ENCODE data around the gene NWD2. TPM values are rescaled to one million over a fixed set of nuclear protein-coding genes. Genes with fewer than 3 reads are reported as not detected.

Gene NWD2
- total and polyA plus RNA-seq, 9 of the 15 experiments (the other 6 are each of a cell fraction or from before 2014, with no cell fraction given), result not detected

DNA sequence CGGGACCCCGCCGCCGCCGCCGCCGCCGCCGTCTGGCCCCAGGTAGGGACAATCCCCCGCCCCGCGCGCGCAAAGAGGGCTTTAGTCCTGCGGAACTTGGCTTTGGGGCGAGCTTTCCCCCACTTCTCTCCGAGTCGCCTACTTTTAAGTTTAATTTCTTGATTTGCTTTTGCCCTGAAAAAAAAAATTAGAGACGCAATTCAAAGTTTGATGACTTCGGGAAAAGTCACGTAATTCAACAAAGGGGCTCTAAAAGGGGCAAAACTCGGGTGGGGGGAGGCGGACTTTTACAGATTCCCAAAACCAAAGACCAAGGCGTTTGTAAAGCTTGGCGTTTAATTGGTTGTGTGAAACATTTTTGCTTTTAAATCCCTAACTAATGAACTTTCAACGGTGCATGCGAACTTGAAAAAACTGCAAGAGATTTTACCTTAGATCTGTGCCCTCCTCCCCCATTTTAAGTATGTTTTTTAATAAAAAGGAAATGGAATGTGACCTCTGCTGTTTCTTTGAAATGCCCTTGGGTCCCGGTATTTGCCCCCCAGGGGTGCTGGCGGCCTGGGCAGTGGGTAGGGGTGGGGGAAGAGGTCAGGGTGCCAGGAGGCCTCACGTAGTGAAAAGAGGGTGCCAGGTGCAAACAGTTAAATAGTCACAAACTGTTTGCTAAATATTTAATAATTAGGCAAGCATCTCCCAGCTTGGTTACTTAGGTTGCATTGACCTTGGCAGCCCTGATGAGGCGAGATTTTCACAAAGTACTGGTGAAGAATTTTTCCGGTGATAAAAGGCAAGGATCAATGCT lies 209.7 kb downstream of the NWD2 start:
- Histone ChIP-seq H3K79me2 (ENCODE audit: control insufficient read depth, insufficient read depth, low read length) (no peaks in the 10 kb centered on the region), H3K27me3 (ENCODE audit: control insufficient read depth in 2 of 2, insufficient read depth in 2 of 2, low read length in 2 of 2) (peaks cover 7 to 9% of the 10 kb centered on the region in 2 experiments; a peak in 4 of 5 replicates), H3K4me3 (no peak overlapping the region), H3K36me3 (ENCODE audit: control insufficient read depth, insufficient read depth, low read length) (no peaks in the 10 kb centered on the region), H3K9me1 (ENCODE audit: control insufficient read depth, insufficient read depth, low read length) (no peaks in the 10 kb centered on the region), H3K9me3 (replicated peaks; ENCODE audit: control insufficient read depth, insufficient read depth, low read depth, low read length) (no peaks in the 10 kb centered on the region), H3K4me1 (replicated peaks in 1 of 2; ENCODE audit: control insufficient read depth in 2 of 2, insufficient read depth in 2 of 2, low read length in 2 of 2) (peaks cover 0 to 9% of the 10 kb centered on the region in 2 experiments; a peak in 2 of 5 replicates), H3K4me2 (ENCODE audit: insufficient read depth, low read length) (no peak overlapping the region), H3K27ac (ENCODE audit: extremely low read depth, low read depth, low read length) (no peak overlapping the region), H4K20me1 (replicated peaks; ENCODE audit: control insufficient read depth, insufficient read depth, low read length) (no peaks in the 10 kb centered on the region), H3K9ac (ENCODE audit: insufficient read depth in 1 of 2, low read depth in 2 of 2, low read length in 2 of 2) (peak overlapping the region in 1 of 2 experiments; percentile 17; a peak in 1 of 4 replicates), H2AFZ (ENCODE audit: low read depth, low read length) (no peak overlapping the region)
- POLR2A ChIA-PET, result no interaction called here
- no TSS peak for BruUV-seq (replicated peaks)
- 3% methylated on average over 22 of the region's 32 CpGs for WGBS (ENCODE audit: insufficient coverage, low coverage, missing lambda C conversion rate)
- DNase-seq (ENCODE audit: extremely low read depth in 1 of 4, low spot score in 3 of 4) (no peak), ATAC-seq (no peak), FAIRE-seq (no peak)
- TF ChIP-seq KDM1A (IDR thresholded peaks at IDR 0.05), result no peak
- TF ChIP-seq GABPA (tag; conservative IDR thresholded peaks at IDR 0.05; ENCODE audit: low read depth), result no peak
- no peak for TF ChIP-seq ZNF134 (CRISPR knock-in tag; conservative IDR thresholded peaks at IDR 0.05)
- TF ChIP-seq, protein P1, sequence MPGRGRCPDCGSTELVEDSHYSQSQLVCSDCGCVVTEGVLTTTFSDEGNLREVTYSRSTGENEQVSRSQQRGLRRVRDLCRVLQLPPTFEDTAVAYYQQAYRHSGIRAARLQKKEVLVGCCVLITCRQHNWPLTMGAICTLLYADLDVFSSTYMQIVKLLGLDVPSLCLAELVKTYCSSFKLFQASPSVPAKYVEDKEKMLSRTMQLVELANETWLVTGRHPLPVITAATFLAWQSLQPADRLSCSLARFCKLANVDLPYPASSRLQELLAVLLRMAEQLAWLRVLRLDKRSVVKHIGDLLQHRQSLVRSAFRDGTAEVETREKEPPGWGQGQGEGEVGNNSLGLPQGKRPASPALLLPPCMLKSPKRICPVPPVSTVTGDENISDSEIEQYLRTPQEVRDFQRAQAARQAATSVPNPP (IDR thresholded peaks at IDR 0.05; ENCODE audit: borderline replicate concordance, insufficient read depth, insufficient read length), result no peak
- no peak for TF ChIP-seq ARHGAP35 (IDR thresholded peaks at IDR 0.05; ENCODE audit: partially characterized antibody)
- no peak for TF ChIP-seq RFX7 (CRISPR knock-in tag; IDR thresholded peaks at IDR 0.05)
- TF ChIP-seq TAF15 (IDR thresholded peaks at IDR 0.05; ENCODE audit: low read depth, low read length), result no peak
- no peak for TF ChIP-seq ZNF780A (CRISPR knock-in tag; IDR thresholded peaks at IDR 0.05)
- TF ChIP-seq ZNF140 (CRISPR knock-in tag; IDR thresholded peaks at IDR 0.05), result no peak
- TF ChIP-seq PTTG1 (tag; IDR thresholded peaks at IDR 0.05; ENCODE audit: low read depth), result no peak
- TF ChIP-seq DACH1 (IDR thresholded peaks at IDR 0.05; ENCODE audit: partially characterized antibody), result no peak
- TF ChIP-seq RFX1 (IDR thresholded peaks at IDR 0.05), result no peak
- no peak for TF ChIP-seq ZNF354B (CRISPR knock-in tag; IDR thresholded peaks at IDR 0.05)
- TF ChIP-seq SNIP1 (IDR thresholded peaks at IDR 0.05; ENCODE audit: low read depth), result no peak
- TF ChIP-seq NR3C1 (CRISPR knock-in tag; IDR thresholded peaks at IDR 0.05), result no peak
- no peak for TF ChIP-seq U2AF1 (optimal IDR thresholded peaks at IDR 0.05; ENCODE audit: low read depth, low read length)
- TF ChIP-seq ZNF785 (CRISPR knock-in tag; IDR thresholded peaks at IDR 0.05), result no peak
- intact Hi-C loops (cut with micrococcal nuclease), result loop anchor here (1.0 kb wide), 2 partner anchors 112 to 348 kb away; no protein-coding TSS in a partner anchor
- in situ Hi-C loops (cut with MboI), result no loop called here
- CTCF ChIA-PET (ENCODE audit: low intra/inter-chr PET ratio), result interaction anchor here (0.8 kb wide), 1 partner anchor 113 kb away, joined by 3 read pairs; no protein-coding TSS in a partner anchor
